Bronchial epithelial cell (primary cell): ENCODE data around the gene IMPA2. TPM values are rescaled to one million over a fixed set of nuclear protein-coding genes. Genes with fewer than 3 reads are reported as not detected.

ENCODE experiments used
- DNase-seq: peaks from one replicate; pipeline ENCODE4 v3.0.0-alpha.2; 2010; ENCODE audit warnings: low read depth
- FAIRE-seq: peaks from 2 replicates; lab custom pipeline; 2011; peaks lifted over from hg19 to GRCh38; lab: Jason Lieb, UNC
- H3K27me3 ChIP-seq: 2 replicates; pipeline ENCODE4 v1.5.1; 2011; ENCODE audit warnings: low read length; ENCODE audit not compliant: control insufficient read depth, insufficient read depth
- H3K36me3 ChIP-seq: 2 replicates; pipeline ENCODE4 v1.5.1; 2011; ENCODE audit warnings: low read length; ENCODE audit not compliant: control insufficient read depth, insufficient read depth
- H3K4me3 ChIP-seq: 2 replicates; pipeline ENCODE4 v1.5.1; 2011; ENCODE audit warnings: mild to moderate bottlenecking, low read depth, low read length, control low read depth
- total RNA-seq: library from RNA; depleted of rRNA; stranded (reverse); fragments of >200 nt; gene quantifications from 2 replicates; pipeline ENCODE4 v1.2.1, GENCODE V29; 2014
- TF ChIP-seq, protein P1 (sequence below): IDR thresholded peaks from 2 replicates; pipeline ENCODE4 v1.5.1; 2011; ENCODE audit warnings: mild to moderate bottlenecking, moderate library complexity, low read length, control low read depth, inconsistent platforms; ENCODE audit not compliant: insufficient read depth, severe bottlenecking

IMPA2 gene
- total RNA-seq, 1 donor from 2014 or later, result 66.1 TPM

DNA sequence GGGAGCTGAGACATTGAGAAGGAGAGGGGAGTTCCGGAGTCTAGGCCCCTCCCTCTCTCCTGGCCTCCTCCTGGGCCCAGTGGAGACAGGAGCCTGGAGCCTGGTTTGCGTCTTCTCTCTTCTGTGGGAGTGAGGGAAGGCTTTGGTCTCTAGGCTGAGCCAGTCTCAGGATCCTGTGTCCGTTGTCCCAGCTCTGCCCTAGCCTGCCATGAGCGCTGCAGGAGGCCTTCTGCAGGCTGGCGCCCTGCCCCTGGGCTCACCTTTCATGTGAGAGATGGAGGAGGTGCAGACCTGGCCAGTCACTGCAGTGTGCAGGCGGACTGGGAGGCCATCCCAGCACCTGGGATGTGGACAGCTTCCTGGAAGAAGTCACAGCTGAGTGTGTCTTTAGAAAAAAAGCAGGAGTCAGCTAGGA lies 8.7 kb downstream of the IMPA2 start:
- DNase-seq, result no peak
- TF ChIP-seq, protein P1, sequence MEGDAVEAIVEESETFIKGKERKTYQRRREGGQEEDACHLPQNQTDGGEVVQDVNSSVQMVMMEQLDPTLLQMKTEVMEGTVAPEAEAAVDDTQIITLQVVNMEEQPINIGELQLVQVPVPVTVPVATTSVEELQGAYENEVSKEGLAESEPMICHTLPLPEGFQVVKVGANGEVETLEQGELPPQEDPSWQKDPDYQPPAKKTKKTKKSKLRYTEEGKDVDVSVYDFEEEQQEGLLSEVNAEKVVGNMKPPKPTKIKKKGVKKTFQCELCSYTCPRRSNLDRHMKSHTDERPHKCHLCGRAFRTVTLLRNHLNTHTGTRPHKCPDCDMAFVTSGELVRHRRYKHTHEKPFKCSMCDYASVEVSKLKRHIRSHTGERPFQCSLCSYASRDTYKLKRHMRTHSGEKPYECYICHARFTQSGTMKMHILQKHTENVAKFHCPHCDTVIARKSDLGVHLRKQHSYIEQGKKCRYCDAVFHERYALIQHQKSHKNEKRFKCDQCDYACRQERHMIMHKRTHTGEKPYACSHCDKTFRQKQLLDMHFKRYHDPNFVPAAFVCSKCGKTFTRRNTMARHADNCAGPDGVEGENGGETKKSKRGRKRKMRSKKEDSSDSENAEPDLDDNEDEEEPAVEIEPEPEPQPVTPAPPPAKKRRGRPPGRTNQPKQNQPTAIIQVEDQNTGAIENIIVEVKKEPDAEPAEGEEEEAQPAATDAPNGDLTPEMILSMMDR, result no peak

DNA sequence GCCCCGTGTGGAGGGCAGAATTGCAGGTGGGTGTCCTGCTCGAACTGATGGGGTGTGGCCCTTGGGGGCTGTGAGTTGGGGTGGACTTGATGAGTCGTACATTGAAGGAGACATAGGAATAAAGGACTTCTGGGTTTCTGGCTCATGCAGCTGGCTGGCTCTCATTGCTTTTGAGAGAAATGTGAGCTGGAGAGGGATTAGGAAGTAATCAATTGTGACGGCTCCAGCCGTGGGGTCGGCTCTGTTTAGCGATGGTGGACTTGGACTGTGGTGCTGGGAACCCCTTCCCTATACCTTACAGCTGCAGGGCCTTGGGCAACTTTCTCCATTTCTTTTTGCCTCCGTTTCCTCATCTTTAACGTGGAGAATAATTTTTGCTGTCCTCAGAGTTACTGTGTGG lies 9.2 kb downstream of the IMPA2 start:
- Histone ChIP-seq H3K4me3 (no peak overlapping the region), H3K27me3 (no peaks in the 10 kb centered on the region), H3K36me3 (no peaks in the 10 kb centered on the region)
- FAIRE-seq, result no peak
- DNase-seq, result no peak
- TF ChIP-seq, protein P1, result no peak

More for the DNA sequence above, 8.7 kb downstream of the IMPA2 start:
- no peak for FAIRE-seq
- H3K4me3 ChIP-seq, result no peak overlapping the region
- no peaks in the 10 kb centered on the region for H3K36me3 ChIP-seq
- no peaks in the 10 kb centered on the region for H3K27me3 ChIP-seq

- no peak for FAIRE-seq
- no peak for DNase-seq
Observed at GRCh38 chr18:11991021-11991795, 9.9 kb downstream of the IMPA2 start.

DNA sequence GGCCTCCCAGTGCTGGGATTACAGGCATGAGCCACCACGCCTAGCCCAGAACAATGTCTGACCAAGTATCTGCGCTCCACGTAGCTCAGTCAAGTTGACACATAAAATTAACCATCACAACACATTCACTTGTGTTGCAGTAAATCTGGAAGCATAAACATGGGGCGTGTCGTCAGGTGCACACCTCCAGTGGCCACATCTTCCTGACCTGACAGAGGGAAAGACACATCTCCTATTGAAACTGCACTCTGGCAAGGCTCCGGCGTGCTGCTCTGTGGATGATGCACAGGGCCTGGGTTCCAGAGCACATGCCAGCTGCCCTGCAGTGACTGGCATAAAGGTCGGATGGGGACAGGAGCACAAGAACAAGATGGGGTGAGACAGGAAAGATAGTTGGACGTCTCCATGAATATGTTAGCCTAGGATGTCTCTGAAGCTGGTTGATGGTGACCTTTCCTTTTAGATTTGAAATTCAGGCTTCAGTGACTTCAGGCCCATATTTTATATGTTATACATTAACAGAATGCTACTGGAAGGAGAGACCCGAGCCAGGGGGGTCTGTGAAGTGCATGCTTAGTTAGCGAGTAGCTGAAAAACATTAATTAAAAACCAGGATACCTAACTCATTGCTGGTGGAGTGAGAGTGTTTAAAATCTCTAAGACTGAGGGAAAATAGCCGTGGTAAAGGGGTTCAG lies 10.9 kb downstream of the IMPA2 start:
- TF ChIP-seq, protein P1, result no peak
- no peak for FAIRE-seq
- Histone ChIP-seq H3K27me3 (no peaks in the 10 kb centered on the region), H3K4me3 (no peak overlapping the region), H3K36me3 (peaks cover 1% of the 10 kb centered on the region)
- no peak for DNase-seq

More at GRCh38 chr18:11991021-11991795, 9.9 kb downstream of the IMPA2 start:
- H3K36me3 ChIP-seq, result no peaks in the 10 kb centered on the region
- TF ChIP-seq, protein P1, result no peak
- no peak overlapping the region for H3K4me3 ChIP-seq
- no peaks in the 10 kb centered on the region for H3K27me3 ChIP-seq

- FAIRE-seq, result no peak
- H3K27me3 ChIP-seq, result no peaks in the 10 kb centered on the region
- H3K36me3 ChIP-seq, result peaks cover 1% of the 10 kb centered on the region
- no peak for DNase-seq
- H3K4me3 ChIP-seq, result no peak overlapping the region
- TF ChIP-seq, protein P1, result no peak
Observed at GRCh38 chr18:11993264-11993916, 12.1 kb downstream of the IMPA2 start.
